Mesendoderm (in vitro differentiated cells): ENCODE results near the gene HSPA1B.
"Not testable (repeated sequence)": the region's sequence is repeated elsewhere in the genome, so short reads cannot be mapped to it uniquely, and the experiment has no call there.

Experiments
- DNase-seq: peaks from one replicate; pipeline ENCODE4 v3.0.0; 2013
- H2AK5ac ChIP-seq: 2 replicates; pipeline ENCODE4 v1.6.1; 2013; ENCODE audit warnings: low read length, inconsistent platforms
- H2BK120ac ChIP-seq: 2 replicates; pipeline ENCODE4 v1.6.1; 2013; ENCODE audit warnings: low read depth, mild to moderate bottlenecking, low read length, moderate library complexity, mixed read lengths
- H2BK15ac ChIP-seq: replicated peaks from 2 replicates; pipeline ENCODE4 v1.6.1; 2013; ENCODE audit warnings: low read depth, mild to moderate bottlenecking, moderate library complexity
- H2BK5ac ChIP-seq: 2 replicates; pipeline ENCODE4 v1.6.1; 2013; ENCODE audit warnings: low read length, inconsistent platforms
- H3K18ac ChIP-seq: 2 replicates; pipeline ENCODE4 v1.6.1; 2013; ENCODE audit warnings: mild to moderate bottlenecking, low read length, mixed read lengths
- H3K23ac ChIP-seq: one replicate; pipeline ENCODE4 v1.6.1; 2013; ENCODE audit warnings: low read length
- H3K27ac ChIP-seq: 2 replicates; pipeline ENCODE4 v1.5.1; 2013; ENCODE audit warnings: low read depth, mild to moderate bottlenecking, inconsistent platforms, low read length, moderate library complexity
- H3K27me3 ChIP-seq: 2 replicates; pipeline ENCODE4 v1.6.1; 2013; ENCODE audit warnings: low read length, control low read depth, mild to moderate bottlenecking, inconsistent platforms; ENCODE audit not compliant: insufficient read depth, poor library complexity
- H3K36me3 ChIP-seq: 2 replicates; pipeline ENCODE4 v1.6.1; 2013; ENCODE audit warnings: low read length, inconsistent platforms; ENCODE audit not compliant: control insufficient read depth, insufficient read depth
- H3K4ac ChIP-seq: one replicate; pipeline ENCODE4 v1.6.1; 2013; ENCODE audit warnings: low read depth, mild to moderate bottlenecking, low read length, moderate library complexity
- H3K4me1 ChIP-seq: 2 replicates; pipeline ENCODE4 v1.6.1; 2013; ENCODE audit warnings: low read depth, low read length, inconsistent platforms; ENCODE audit not compliant: control insufficient read depth
- H3K4me2 ChIP-seq: 2 replicates; pipeline ENCODE4 v1.6.1; 2013; ENCODE audit warnings: low read length
- H3K4me3 ChIP-seq: 2 replicates; pipeline ENCODE4 v1.5.1; 2013; ENCODE audit warnings: mild to moderate bottlenecking, low read length
- H3K56ac ChIP-seq: one replicate; pipeline ENCODE4 v1.6.1; 2013; ENCODE audit warnings: low read length
- H3K79me1 ChIP-seq: 2 replicates; pipeline ENCODE4 v1.6.1; 2013; ENCODE audit warnings: low read length, inconsistent platforms
- H3K79me2 ChIP-seq: 2 replicates; pipeline ENCODE4 v1.6.1; 2013; ENCODE audit warnings: mild to moderate bottlenecking, low read length; ENCODE audit not compliant: control insufficient read depth, insufficient read depth
- H3K9ac ChIP-seq: 2 replicates; pipeline ENCODE4 v1.6.1; 2013; ENCODE audit warnings: low read length, inconsistent platforms
- H4K5ac ChIP-seq: one replicate; pipeline ENCODE4 v1.6.1; 2013; ENCODE audit warnings: low read length
- H4K8ac ChIP-seq: one replicate; pipeline ENCODE4 v1.6.1; 2013; ENCODE audit warnings: low read depth, mild to moderate bottlenecking, control low read depth, low read length, moderate library complexity
- WGBS: extraction: QIAGEN DNeasy Blood & Tissue Kit; methylation state at CpG from one replicate; pipeline ENCODE4 v1.1.7; 2013; ENCODE audit warnings: low lambda C conversion rate, missing lambda C conversion rate; ENCODE audit not compliant: insufficient coverage; ENCODE audit errors: extremely low coverage; 5-methylcytosine and 5-hydroxymethylcytosine counted together

Gene HSPA1B

DNA sequence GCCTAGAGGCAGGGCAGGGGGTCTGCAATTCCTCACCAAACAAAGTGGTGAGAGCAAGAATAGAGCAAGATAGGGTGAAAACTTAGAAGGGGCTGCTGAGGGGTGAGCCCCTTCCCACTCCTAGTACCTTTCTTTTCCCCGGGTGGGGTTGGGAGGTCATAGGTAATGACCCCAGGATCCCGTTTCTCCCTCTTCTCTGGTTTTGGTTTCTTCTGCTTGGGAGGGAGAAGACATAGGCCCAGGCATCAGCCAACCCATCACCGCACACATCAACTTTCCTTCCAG is 35.5 kb upstream of the HSPA1B start:
- H3K79me2 ChIP-seq, result peaks cover 22% of the 10 kb centered on the region
- H2AK5ac ChIP-seq, result no peak overlapping the region
- no peak overlapping the region for H3K23ac ChIP-seq
- no peak overlapping the region for H4K8ac ChIP-seq
- H3K9ac ChIP-seq, result no peak overlapping the region
- no peak overlapping the region for H3K4ac ChIP-seq
- no CpG with 5 or more reads among the region's 3 CpGs for WGBS
- DNase-seq, result no peak
- H4K5ac ChIP-seq, result no peak overlapping the region
- no peak overlapping the region for H2BK15ac ChIP-seq
- H3K4me2 ChIP-seq, result no peak overlapping the region
- no peak overlapping the region for H3K56ac ChIP-seq
- no peak overlapping the region for H3K4me3 ChIP-seq
- H3K27me3 ChIP-seq, result no peaks in the 10 kb centered on the region
- H2BK5ac ChIP-seq, result no peak overlapping the region
- H3K4me1 ChIP-seq, result peaks cover 2% of the 10 kb centered on the region
- peaks cover 6% of the 10 kb centered on the region for H3K36me3 ChIP-seq
- H3K18ac ChIP-seq, result no peak overlapping the region
- H3K79me1 ChIP-seq, result peaks cover 12% of the 10 kb centered on the region
- H2BK120ac ChIP-seq, result no peak overlapping the region
- H3K27ac ChIP-seq, result no peak overlapping the region

DNA sequence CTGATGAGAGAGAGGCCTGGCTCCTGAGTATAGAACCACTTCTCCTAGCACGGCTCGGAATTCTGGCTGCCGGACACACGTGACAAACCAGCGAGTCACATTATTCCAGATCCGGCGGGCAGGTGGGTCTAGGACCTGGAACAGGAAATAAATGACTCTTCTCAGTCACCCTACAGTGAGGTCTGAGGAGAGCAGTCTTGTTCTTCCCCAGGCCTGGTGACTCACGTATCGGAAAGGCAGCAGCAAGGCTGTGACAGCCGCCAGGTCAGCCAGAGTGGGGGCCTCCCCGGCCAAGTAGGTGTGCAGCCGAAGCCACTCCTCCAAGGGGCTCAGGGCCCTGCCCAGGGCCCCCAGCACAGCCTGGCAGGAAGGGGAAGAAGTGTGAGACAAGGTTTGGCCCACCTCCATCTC is 34.8 kb upstream of the HSPA1B start:
- Histone ChIP-seq H2BK120ac (no peak overlapping the region), H3K36me3 (peaks cover 7% of the 10 kb centered on the region), H3K4me2 (no peak overlapping the region), H3K79me2 (peaks cover 22% of the 10 kb centered on the region), H3K79me1 (peaks cover 12% of the 10 kb centered on the region), H2BK15ac (no peak overlapping the region), H3K27me3 (no peaks in the 10 kb centered on the region), H3K27ac (no peak overlapping the region), H4K5ac (no peak overlapping the region), H4K8ac (no peak overlapping the region), H3K4me1 (peaks cover 2% of the 10 kb centered on the region), H3K56ac (peak overlapping the region; percentile 5), H3K23ac (no peak overlapping the region), H3K18ac (no peak overlapping the region), H2BK5ac (no peak overlapping the region), H3K4ac (no peak overlapping the region), H3K9ac (no peak overlapping the region), H2AK5ac (no peak overlapping the region), H3K4me3 (no peak overlapping the region)
- no CpG with 5 or more reads among the region's 12 CpGs for WGBS
- DNase-seq, result no peak

DNA sequence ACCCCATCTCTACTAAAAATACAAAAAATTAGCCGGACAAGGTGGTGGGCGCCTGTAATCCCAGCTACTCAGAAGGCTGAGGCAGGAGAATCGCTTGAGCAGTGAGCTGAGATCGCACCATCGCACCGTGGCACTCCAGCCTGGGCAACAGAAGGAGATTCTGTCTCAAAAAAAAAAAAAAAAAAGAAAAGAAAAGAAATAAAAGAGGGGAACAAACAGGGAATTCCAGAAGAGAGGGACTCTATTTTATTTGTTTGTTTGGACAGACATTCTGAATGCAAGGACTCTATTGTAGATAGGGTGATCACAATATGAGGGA is 33.7 kb upstream of the HSPA1B start:
- H3K9ac ChIP-seq, result peak overlapping the region; percentile 100
- not testable (repeated sequence) for H3K27me3 ChIP-seq, H2BK5ac ChIP-seq, H3K18ac ChIP-seq, H3K36me3 ChIP-seq, H2AK5ac ChIP-seq, H4K5ac ChIP-seq, H3K4me3 ChIP-seq, H2BK120ac ChIP-seq, H2BK15ac ChIP-seq, H3K4ac ChIP-seq, H3K23ac ChIP-seq, DNase-seq, H3K27ac ChIP-seq, H4K8ac ChIP-seq, H3K4me1 ChIP-seq
- peaks cover 22% of the 10 kb centered on the region for H3K79me2 ChIP-seq
- peaks cover 12% of the 10 kb centered on the region for H3K79me1 ChIP-seq
- WGBS, result no CpG with 5 or more reads among the region's 6 CpGs
- H3K56ac ChIP-seq, result peak overlapping the region; percentile 99
- peak overlapping the region; percentile 94 for H3K4me2 ChIP-seq

DNA sequence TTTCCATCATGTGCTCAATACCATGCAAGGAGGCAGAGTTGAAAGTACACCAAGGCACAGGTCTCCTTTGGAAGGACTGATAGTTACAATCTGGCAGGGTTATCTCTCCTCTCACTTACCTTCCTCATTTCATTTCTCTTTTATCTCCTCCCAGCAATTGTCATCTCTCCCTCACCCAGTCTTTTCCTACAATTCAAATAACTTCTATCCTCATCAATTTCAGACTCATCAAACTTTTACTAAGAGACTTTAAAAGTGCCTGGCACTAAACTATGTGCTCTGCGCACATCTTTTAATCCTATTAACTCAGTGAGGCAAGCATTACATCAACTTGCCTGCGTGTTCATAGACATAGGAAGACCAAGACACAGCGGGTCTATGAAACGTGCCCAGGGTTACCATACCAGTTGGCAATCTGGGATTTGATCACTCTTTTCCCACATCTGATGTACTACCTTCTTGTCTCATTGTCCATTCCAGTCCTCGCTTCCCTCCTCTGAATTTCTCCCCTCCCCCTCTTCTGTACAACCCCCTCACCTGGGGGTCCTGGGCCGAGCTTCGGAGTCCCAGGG is 33.2 kb upstream of the HSPA1B start:
- Histone ChIP-seq H3K27ac (no peak overlapping the region), H3K36me3 (peaks cover 5% of the 10 kb centered on the region), H3K27me3 (no peaks in the 10 kb centered on the region), H3K4ac (peak overlapping the region; percentile 98), H4K8ac (no peak overlapping the region), H3K9ac (peak overlapping the region; percentile 100), H2BK120ac (no peak overlapping the region), H3K79me1 (peaks cover 10% of the 10 kb centered on the region), H3K56ac (peak overlapping the region; percentile 99), H3K4me2 (peak overlapping the region; percentile 94), H2AK5ac (peak overlapping the region; percentile 92), H3K23ac (peak overlapping the region; percentile 11), H3K18ac (peak overlapping the region; percentile 20), H4K5ac (no peak overlapping the region), H2BK15ac (no peak overlapping the region), H2BK5ac (no peak overlapping the region), H3K79me2 (peaks cover 22% of the 10 kb centered on the region), H3K4me3 (peak overlapping the region; percentile 98), H3K4me1 (peaks cover 2% of the 10 kb centered on the region)
- DNase-seq, result no peak
- no CpG with 5 or more reads among the region's 7 CpGs for WGBS

DNA sequence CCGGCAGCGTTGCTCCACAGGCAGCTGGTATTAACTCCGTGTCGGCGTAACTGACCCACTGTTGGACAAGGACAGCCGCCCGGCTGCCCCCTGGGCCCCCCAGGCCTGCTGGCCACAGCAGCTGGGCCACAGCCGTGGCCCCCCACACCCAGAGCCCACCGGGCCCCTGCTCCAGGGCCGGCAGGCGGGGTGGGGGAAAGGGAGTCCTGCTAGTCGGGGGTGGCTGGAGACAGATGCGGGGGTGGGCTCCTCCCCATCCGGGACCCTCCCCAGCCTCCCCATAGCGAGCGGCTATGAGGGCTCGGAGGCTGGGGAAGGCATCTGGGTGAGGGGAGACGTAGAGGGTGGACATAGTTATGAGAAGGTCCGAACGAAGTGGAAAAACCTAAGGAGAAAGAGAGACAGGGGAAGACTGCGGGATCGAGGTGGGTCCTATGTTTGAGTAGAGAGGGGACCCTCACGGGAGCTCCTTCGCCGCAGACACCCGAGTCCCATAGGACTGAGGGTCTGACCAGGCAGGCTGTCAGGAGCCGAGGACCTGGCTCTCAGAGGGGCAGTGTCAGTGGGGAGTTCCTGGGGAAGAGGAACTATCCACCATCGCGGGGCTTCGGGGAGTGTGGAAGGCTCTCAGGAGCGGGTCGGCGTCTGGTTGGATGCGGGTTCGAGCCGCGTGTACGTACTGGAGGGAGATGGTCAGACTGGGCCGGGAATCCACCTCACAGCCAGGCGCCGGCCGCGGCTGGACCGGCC is 32.5 kb upstream of the HSPA1B start:
- H3K36me3 ChIP-seq, result peaks cover 4% of the 10 kb centered on the region
- peak overlapping the region; percentile 99 for H3K56ac ChIP-seq
- H4K5ac ChIP-seq, result no peak overlapping the region
- peak overlapping the region; percentile 78 for H2BK5ac ChIP-seq
- H2BK120ac ChIP-seq, result peak overlapping the region; percentile 16
- H2AK5ac ChIP-seq, result no peak overlapping the region
- peak overlapping the region; percentile 94 for H3K4me2 ChIP-seq
- peak overlapping the region; percentile 100 for H3K9ac ChIP-seq
- peaks cover 22% of the 10 kb centered on the region for H3K79me2 ChIP-seq
- DNase-seq, result peak; percentile 73
- H3K4me3 ChIP-seq, result peak overlapping the region; percentile 98
- no peak overlapping the region for H4K8ac ChIP-seq
- H2BK15ac ChIP-seq, result no peak overlapping the region
- WGBS, result no CpG with 5 or more reads among the region's 44 CpGs
- no peaks in the 10 kb centered on the region for H3K27me3 ChIP-seq
- H3K79me1 ChIP-seq, result peaks cover 9% of the 10 kb centered on the region
- H3K4ac ChIP-seq, result peak overlapping the region; percentile 98
- peak overlapping the region; percentile 92 for H3K27ac ChIP-seq
- peaks cover 2% of the 10 kb centered on the region for H3K4me1 ChIP-seq
- peak overlapping the region; percentile 20 for H3K18ac ChIP-seq
- peak overlapping the region; percentile 89 for H3K23ac ChIP-seq
